NCI-H1105 treated with DMSO at 0.1 percent for 48 hours (cell line): Measurements from ENCODE around the gene STIP1.

Experiments used
- DNase-seq: peaks from one replicate; lab custom pipeline; 2025; lab: John Stamatoyannopoulos, UW

STIP1 gene

GRCh38 chr11:64251016-64251752, 65.2 kb downstream of the STIP1 start, which contains the start of gene PLCB3:
PLCB3 (plus strand) TSS chr11:64251530; CDS start chr11:64251650, 120 bp downstream.
- peak; percentile 42 for DNase-seq

GRCh38 chr11:64251753-64252002, 65.7 kb downstream of the STIP1 start:
- no peak for DNase-seq

- peak; percentile 5 for DNase-seq
Observed at GRCh38 chr11:64252003-64252872, 66.3 kb downstream of the STIP1 start.

GRCh38 chr11:64253043-64253442, 67.1 kb downstream of the STIP1 start:
- DNase-seq, result no peak

GRCh38 chr11:64253481-64253880, 67.5 kb downstream of the STIP1 start:
- no peak for DNase-seq
